GM18511 (cell line): Measurements from ENCODE around the gene KLF16.
A peak's percentile ranks its signal among the peaks of the same experiment; 100 is the strongest.
"Not testable (repeated sequence)": the region's sequence is repeated elsewhere in the genome, so short reads cannot be mapped to it uniquely, and the experiment has no call there.

Experiments
- ATAC-seq: cut with Tn5 transposase; IDR thresholded peaks from one replicate; pipeline ENCODE4 v1.9.1; 2021; ENCODE audit warnings: mild to moderate bottlenecking, moderate library complexity; ENCODE audit not compliant: unreplicated experiment

The KLF16 gene

DNA sequence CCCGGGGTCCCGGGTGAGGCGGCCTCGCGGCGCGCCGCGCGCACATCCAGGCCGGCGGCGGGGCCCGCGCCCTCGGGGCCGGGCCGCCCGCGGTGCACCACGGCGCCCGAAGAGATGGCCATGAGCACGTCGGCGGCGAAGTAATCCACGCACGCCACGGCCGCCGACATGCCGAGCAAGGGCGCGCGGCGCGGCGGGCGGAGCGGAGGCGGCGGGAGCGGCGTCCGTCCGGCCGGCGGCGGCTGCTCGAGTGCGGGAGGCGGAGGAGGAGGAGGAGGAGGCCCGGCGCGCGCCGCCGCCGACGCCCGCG, at the start of gene KLF16:
TSS of gene KLF16 (minus strand) at position 252 of the 310 bp plus-strand sequence. CDS start at position 170, 82 bp downstream.
- ATAC-seq: no peak

DNA sequence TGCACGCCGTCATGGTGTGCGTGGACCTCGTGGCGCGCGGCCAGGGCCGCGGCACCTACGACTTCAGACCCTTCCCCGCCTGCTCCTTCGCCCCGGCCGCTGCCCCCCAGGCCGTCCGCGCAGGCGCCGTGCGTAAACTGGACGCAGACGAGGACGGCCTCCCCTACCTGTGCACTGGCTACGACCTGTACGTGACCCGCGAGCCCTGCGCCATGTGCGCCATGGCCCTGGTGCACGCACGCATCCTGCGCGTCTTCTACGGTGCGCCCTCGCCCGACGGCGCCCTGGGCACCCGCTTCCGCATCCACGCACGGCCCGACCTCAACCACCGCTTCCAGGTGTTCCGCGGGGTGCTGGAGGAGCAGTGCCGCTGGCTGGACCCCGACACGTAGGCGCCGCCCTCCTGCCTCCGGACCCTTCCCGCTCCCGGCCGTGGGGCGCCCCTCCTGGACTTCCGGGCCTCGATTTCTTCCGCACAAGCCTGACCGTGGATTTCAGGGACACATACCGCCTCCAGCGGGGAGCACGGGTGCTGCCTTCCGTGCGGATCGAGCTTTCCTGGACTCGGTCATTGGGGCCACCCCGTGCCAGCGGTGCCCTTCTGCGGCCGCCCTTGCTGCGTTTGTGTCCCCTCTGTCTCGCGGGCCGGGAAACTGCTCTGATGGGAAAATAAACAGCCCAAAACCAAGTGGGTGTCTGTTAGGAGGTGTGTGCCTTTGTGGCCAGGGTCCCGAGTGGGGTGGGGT, 49.6 kb upstream of the KLF16 start:
- no peak for ATAC-seq

DNA sequence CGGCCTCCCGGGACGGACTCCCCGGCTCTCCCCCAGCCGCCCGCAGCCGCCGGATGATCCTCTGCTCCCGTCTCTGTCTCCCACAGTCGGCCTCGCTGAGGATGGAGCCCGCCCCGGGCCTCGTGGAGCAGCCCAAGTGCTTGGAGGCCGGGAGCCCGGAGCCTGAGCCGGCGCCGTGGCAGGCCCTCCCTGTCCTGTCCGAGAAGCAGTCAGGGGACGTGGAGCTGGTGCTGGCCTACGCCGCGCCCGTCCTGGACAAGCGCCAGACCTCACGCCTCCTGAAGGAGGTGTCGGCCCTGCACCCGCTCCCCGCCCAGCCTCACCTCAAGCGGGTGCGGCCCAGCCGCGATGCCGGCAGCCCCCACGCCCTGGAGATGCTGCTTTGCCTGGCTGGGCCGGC, 48.6 kb upstream of the KLF16 start:
- ATAC-seq: no peak

DNA sequence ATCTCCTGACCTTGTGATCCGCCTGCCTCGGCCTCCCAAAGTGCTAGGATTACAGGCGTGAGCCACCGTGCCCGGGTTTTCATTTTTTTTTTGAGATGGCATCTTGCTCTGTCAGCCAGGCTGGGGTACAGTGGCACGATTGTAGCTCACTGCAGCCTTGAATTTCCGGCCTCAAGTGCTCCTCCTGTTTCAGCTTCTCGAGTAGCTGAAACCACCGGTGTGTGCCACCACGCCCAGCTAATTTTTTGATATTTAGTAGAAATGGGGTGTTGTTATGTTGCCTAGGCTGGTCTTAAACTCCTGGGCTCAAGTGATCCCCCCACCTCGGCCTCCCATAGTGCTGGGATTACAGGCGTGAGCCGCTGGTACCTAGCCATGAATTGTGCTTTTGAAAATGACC, 47.7 kb upstream of the KLF16 start:
- no peak for ATAC-seq

DNA sequence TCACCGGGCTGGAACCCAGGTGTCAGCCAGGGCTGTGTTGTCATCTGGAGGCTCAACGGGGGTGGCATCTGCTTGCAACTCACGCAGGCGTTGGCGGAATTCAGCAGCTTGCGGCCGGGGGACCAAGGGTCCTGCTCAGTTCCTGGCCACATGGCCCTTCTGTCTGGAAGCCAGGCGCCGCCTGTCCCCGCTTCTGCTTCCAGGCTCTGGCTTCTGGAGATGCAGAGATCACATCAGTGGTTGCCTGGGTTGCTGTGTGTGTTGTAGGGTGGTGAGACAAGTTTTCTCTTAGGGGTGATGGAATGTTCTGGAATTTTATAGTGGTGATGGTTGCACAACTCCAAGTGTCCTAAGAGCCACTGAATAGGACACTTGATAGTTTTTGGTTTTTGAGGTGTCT, 46.8 kb upstream of the KLF16 start:
- ATAC-seq: no peak

DNA sequence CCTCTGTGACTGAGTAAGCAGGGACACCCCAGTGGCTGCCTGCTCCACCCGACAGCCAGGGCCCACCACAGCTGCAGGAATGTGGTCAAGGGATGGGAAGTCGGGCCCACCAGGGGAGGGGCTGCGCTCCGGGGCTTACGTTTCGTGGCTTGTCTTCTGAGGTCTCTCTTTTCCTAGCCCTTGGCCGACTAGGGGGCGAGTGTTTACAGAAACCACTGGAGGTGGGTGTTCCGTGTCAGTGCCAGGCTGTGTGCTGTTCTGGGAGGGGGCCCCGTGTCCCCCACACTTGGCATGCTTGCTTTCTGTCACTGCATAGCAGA, 46.3 kb upstream of the KLF16 start:
- ATAC-seq: no peak

DNA sequence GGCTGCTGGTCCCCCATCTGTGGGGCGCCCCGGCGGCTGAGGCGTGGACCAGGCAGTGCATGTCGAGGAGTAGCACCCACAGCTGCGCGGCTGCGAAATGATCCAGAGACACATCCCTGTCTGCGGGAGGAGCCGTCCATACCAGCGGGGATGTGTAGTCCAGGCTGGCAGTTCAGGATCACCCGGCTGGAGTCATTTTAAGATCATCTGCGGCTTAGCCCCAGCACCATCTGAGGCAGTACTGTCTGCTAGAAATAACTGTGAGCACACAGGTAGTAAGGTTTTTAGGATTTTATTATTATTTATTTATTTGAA, 44.9 kb upstream of the KLF16 start:
- no peak for ATAC-seq

DNA sequence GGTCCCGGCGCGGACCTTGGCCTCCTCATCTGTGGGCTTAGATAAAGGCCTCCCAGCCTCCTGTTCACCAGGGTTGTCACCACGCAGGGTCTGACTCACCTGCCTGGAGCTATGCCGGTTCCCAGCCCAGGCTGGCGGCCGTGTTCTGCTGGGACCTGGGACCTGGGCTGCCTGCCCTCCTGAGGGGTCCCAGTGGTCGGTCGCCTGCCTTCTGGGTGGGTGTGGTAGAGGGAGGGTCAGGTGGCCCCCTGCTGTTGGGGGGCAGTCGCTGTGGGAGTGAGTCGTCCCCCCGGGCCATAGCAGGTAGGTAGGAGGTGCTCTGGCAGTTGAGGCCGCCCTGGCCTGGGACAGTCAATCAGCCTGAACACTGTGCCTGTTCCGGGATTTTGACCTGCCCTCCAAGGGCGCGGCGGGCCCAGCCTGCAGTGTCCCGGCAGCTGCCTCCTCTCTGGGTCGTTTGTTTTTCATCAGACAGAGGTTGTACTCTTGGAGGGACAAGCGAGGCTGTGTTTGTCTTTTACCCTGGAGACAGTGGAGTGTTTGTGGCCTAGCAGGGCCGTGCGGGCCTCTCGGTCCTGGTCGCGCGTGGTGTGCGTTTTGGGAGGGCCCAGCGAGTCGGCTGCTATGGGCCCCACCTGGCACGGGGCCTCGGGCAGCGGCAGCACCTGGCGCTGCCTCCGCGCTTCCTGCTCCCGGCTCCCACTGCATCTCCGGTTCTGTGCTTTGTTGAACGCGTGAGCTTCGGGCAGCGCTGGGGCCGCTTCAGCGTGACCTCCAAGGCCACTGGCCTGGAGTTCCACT, 44.4 kb upstream of the KLF16 start:
- no peak for ATAC-seq

DNA sequence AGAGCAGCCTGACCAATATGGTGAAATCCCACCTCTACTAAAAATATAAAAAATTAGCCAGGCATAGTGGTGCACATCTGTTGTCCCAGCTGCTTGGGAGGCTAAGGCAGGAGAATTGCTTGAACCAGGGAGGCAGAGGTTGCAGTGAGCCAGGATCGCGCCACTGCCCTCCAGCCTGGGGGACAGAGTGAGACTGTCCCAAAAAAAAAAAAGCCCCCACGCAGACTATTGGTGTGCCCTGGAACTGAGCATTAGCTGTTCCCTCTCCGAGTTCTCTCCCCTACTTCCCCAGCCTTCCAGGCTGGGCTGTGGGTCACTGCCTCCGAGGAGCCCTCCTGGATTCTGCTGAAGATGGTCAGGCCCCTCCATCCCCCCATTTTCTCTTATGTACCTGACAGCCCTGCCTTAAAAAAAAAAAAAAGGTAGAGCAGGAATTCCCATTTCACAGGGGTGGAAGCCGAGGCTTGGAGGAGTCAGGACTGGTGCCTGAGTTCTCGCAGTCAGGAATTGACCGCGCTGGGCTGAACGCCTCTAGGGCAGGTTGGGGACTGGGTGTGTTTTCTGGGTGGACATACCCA, 43.7 kb upstream of the KLF16 start:
- ATAC-seq: no peak

DNA sequence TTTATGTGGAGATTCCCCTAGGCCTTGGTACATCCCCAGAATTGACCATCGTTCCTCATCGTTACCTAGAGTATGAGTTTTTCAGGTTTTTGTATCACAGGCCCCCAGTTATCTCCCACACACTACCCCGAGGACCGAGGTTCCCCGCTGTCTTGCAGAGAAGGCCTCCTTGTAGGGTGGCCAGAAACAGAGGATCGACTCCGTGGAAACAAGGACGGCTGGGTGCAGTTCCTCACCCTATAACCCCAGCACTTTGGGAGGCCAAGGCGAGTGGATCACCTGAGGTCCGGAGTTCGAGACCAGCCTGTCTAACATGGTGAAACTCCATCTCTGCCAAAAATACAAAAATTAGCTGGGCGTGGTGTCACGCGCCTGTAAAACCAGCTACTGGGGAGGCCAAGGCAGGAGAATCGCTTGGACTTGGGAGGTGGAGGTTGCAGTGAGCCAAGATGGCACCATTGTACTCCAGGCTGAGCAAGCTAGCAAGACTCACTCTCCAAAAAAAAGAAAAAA, 42.5 kb upstream of the KLF16 start:
- no peak for ATAC-seq

DNA sequence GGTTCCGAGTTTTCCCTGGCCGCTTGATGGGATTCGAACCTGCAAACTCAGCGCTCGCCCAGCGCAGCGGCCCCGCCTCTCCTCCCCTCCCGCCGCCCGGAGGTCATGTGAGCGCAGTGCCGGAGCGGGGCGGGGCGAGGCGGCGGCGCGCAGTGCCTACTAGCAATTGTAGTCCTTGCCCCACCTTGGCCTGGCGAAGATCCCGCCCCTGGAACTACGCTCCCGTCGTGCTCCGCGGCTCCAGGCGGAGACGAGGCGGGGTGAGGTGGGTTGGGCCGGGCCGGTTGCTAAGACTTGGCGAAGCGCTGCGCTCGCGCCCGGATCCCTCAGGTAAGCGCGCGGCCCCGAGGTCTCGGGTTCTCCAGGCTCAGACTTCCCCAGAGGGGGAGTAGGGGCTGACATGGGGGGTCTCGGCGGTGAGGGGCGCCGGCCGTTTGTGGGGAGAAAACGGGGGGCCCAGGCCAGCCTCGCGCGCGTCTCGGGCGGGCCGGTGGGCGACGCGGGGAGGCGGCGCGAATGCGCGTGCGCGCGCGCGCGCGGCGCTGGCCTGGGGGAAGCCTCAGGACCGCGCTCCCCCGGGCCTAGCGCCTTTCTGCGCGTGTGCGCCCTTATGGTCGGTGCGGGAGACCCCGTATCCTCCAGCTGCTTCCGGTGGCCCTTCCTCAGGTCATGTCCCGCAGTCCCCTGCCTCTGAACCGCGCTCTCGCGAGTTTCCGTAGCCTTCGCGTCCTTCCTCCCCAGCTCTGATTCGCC, 41.9 kb upstream of the KLF16 start, which contains the start of the genes ADAT3 and SCAMP4:
TSS of gene ADAT3 (plus strand) at position 290 of the 753 bp plus-strand sequence. CDS start 6,649 bp downstream, outside the sequence.
TSS of gene SCAMP4 (plus strand) at position 290 of the 753 bp plus-strand sequence. CDS start 9,621 bp downstream, outside the sequence.
- ATAC-seq: peak; percentile 82

DNA sequence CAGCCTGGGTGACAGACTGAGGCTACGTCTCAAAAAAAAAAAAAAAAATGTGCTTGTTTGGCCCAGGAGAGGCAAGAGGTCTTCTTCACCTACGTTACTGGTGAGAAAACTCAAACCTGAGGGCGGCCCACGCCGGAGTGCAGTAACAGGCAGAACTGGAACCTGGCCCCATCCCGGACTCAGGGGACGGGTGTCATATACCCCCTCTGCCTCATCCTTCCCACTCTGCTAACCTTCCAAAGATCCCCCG, 41.4 kb upstream of the KLF16 start:
- ATAC-seq: no peak

DNA sequence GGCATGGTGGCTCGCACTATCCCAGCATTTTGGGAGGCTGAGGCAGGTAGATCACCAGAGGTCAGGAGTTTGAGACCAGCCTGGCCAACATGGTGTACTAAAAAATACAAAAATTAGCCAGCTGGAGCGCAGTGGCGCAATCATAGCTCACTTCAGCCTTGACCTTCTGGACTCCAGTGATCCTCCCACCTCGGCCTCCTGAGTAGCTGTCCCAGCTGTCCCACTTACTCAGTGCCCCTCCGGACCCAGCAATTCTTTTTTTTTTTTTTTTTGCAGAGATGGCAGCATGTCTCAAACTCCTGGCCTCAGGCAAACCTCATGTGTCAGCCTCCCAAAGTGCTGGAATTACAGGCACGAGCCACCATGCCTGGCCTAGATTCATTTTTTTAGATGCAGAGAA, 39.5 kb upstream of the KLF16 start:
- no peak for ATAC-seq

DNA sequence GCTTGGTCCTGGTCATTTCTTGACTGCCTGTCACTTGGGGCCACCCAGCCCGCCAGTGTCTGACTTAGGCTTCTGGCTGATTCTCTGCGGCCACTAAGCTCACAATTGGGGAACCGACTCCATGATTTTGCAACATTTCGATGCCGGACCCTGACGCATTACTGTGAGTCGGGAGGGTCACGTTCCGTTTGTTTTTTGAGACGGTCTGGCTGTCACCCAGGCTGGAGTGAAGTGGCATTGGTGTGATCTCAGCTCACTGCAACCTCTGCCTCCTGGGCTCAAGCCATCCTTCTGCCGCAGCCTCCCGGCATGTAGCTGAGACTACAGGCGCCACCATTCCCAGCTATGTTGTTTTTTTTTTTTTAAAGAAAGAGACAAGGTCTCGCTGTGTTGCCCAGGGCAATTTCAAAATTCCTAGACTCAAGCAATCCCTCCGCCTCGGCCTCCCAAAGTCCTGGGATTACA, 38.6 kb upstream of the KLF16 start:
- no peak for ATAC-seq

DNA sequence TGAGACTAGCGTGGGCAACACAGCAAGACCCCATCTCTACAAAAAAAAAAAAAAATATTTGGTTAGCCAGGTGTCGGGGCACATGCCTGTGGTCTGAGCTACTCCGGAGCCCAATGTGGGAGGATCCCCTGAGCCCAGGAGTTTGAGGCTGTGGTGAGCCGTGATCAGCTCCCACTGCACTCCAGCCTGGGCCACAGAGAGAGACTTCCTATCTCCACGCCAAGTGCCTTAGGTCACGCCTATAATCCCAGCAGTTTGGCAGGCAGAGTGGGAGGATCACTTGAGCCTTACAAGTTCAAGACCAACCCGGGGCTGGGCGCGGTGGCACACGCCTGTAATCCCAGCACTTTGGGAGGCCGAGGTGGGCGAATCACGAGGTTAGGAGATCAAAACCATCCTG, 33.1 kb upstream of the KLF16 start:
- no peak for ATAC-seq

DNA sequence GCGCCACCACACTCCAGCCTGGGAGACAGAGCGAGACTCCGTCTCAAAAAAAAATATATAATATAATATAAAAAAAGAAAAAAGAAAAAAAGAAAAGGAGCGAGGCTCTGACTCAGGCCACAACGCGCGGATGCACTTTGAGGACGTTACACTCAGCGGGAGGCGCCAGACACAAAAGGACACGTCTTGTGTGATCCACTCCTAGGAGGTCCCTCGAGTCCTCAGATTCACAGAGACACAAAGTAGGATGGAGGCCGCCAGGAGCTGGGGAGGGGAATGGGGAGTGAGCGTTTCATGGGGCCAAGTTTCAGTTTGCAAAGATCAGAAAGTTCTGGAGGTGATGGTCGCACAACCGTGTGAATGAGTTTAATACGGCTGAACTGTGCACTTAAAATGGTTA, 30.4 kb upstream of the KLF16 start:
- no peak for ATAC-seq

DNA sequence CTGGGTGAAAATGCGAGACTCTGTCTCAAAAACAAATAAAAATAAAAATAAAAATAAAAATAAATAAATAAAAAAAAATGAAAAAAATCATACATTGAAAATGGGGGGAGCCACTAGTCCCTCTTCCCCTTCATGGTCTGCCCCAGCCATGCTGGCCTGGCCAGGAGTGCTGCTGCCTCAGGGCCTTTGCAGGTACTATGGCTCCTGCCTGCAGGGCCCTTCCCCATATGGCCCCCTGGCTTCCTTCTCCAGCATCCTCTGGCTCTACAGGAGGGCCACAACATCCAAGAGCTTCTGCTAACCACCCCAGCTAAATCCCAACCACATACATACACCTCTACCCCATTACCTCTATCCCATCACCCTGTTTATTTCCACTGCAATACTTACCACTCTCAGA, 26.5 kb upstream of the KLF16 start:
- ATAC-seq: no peak

DNA sequence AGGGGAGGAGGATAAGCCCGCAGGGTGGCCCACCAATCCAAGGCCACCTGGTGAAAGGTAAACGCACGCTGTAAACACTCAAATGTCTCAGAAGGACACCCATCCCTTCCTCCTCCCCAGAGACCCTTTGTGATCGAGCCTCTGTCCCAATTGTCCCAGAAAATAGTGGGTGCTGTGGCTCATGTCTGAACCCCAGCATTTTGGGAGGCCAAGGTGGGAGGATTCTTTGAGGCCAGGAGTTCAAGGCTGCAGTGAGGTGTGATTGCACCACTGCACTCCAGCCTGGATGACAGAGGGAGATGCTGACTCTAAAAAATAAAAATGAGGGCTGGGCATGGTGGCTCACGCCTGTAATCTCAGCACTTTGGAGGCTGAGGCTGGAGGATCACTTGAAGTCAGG, 25.0 kb upstream of the KLF16 start:
- ATAC-seq: no peak

DNA sequence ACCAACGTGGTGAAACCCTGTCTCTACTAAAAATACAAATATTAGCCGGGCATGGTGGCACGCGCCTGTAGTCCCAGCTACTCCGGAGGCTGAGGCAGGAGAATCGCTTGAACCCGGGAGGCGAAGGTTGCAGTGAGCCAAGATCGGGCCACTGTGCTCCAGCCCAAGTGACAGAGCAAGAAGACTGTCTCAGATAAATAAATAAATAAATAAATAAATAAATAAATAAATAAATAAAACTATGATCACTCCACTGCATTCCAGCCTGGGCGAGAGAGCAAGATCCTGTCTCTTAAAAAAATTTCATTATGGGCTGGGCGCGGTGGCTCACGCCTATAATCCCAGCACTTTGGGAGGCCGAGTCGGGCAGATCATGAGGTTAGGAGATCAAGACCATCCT, 23.0 kb upstream of the KLF16 start:
- ATAC-seq: not testable (repeated sequence)

DNA sequence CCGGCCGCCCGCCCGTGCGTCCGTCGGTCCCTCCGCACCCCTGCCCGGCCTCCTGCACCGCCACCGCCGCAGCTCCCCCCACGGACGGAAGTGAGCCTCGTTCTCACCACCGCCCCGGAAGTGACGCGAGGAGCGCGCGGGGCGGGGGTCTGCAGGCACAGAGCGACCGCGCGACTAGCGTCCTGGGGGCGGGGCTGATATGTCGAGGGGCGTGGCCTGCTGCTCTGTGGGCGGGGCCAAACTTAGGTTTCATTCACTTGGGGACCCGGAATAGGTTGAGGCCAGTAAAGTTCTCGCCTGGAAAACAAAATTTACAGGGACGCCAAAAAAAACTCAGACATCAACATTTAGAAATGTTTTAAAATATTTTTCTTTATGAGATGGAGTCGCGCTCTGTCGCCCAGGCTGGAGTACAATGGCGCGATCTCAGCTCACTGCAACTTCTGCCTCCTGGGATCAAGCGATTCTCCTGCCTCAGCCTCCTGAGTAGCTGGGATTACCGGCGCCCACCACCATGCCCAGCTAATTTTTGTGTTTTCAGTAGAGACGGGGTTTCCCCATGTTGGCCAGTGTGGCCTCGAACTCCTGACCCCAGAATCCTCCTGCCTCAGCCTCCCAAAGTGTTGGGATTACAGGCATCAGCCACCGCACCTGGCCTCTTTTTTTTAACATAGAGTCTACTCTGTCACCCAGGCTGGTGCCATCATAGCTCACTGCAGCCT, 22.2 kb upstream of the KLF16 start, which contains the start of gene ABHD17A:
TSS of gene ABHD17A (minus strand) at position 99 of the 722 bp plus-strand sequence. CDS start 3,930 bp downstream, outside the sequence.
- not testable (repeated sequence) for ATAC-seq
